Endothelial cell (in vitro differentiated cells): ENCODE results near the gene CNKSR1. TPM values are rescaled to one million over a fixed set of nuclear protein-coding genes. Genes with fewer than 3 reads are reported as not detected.

ENCODE experiments used
- DNase-seq: peaks from one replicate; pipeline ENCODE4 v3.0.0; 2021; ENCODE audit warnings: low spot score
- H3K27ac Mint-ChIP-seq: one replicate; pipeline ENCODE4 v1.8.0; 2021; ENCODE audit warnings: mixed read lengths, inconsistent platforms; ENCODE audit not compliant: unreplicated experiment
- H3K27me3 Mint-ChIP-seq: one replicate; pipeline ENCODE4 v1.8.0; 2021; ENCODE audit warnings: mild to moderate bottlenecking, moderate library complexity, mixed read lengths, inconsistent platforms; ENCODE audit not compliant: unreplicated experiment
- H3K36me3 Mint-ChIP-seq: one replicate; pipeline ENCODE4 v1.8.0; 2021; ENCODE audit warnings: mild to moderate bottlenecking, low read depth, mixed read lengths, inconsistent platforms; ENCODE audit not compliant: unreplicated experiment
- H3K4me1 Mint-ChIP-seq: one replicate; pipeline ENCODE4 v1.8.0; 2021; ENCODE audit warnings: mild to moderate bottlenecking, mixed read lengths, inconsistent platforms; ENCODE audit not compliant: unreplicated experiment
- H3K4me3 Mint-ChIP-seq: one replicate; pipeline ENCODE4 v1.8.0; 2021; ENCODE audit warnings: mild to moderate bottlenecking, mixed read lengths, inconsistent platforms; ENCODE audit not compliant: unreplicated experiment
- H3K9me3 Mint-ChIP-seq: one replicate; pipeline ENCODE4 v1.8.0; 2021; ENCODE audit warnings: mixed read lengths, inconsistent platforms; ENCODE audit not compliant: unreplicated experiment
- CTCF ChIP-seq: fragments of 200-600 bp; sonication (generic); IDR thresholded peaks from one replicate; pipeline ENCODE4 v1.5.0; 2021; ENCODE audit warnings: antibody characterized with exemption; ENCODE audit not compliant: unreplicated experiment
- total RNA-seq: library from RNA; stranded (reverse); fragmentation: NEBNext Ultra II Directional; extraction: Animal tissue kit (Norgen Biotek cat#: 25700); gene quantifications from one replicate; pipeline ENCODE4 v1.2.1, GENCODE V29; 2021; ENCODE audit not compliant: unreplicated experiment

Gene CNKSR1
- total RNA-seq, 1 donor from 2014 or later, result 10.0 TPM

- peaks cover 2% of the 10 kb centered on the region for H3K27me3 Mint-ChIP-seq
- peaks cover 3% of the 10 kb centered on the region for H3K4me1 Mint-ChIP-seq
- no peak overlapping the region for H3K27ac Mint-ChIP-seq
- H3K9me3 Mint-ChIP-seq, result no peaks in the 10 kb centered on the region
- H3K36me3 Mint-ChIP-seq, result no peaks in the 10 kb centered on the region
- H3K4me3 Mint-ChIP-seq, result no peak overlapping the region
- no peak for DNase-seq
- TF ChIP-seq CTCF, result no peak
Measured at GRCh38 chr1:26132834-26133167, 44.5 kb upstream of the CNKSR1 start.

- Mint-ChIP-seq H3K4me3 (no peak overlapping the region), H3K9me3 (no peaks in the 10 kb centered on the region), H3K36me3 (no peaks in the 10 kb centered on the region), H3K4me1 (no peaks in the 10 kb centered on the region), H3K27me3 (no peaks in the 10 kb centered on the region), H3K27ac (no peak overlapping the region)
- DNase-seq, result no peak
- TF ChIP-seq CTCF, result no peak
Measured at GRCh38 chr1:26134466-26134865, 42.8 kb upstream of the CNKSR1 start.

GRCh38 chr1:26138974-26139558 lies 38.2 kb upstream of the CNKSR1 start:
- no peak overlapping the region for H3K27ac Mint-ChIP-seq
- H3K4me3 Mint-ChIP-seq, result no peak overlapping the region
- H3K9me3 Mint-ChIP-seq, result no peaks in the 10 kb centered on the region
- no peaks in the 10 kb centered on the region for H3K27me3 Mint-ChIP-seq
- H3K4me1 Mint-ChIP-seq, result no peaks in the 10 kb centered on the region
- H3K36me3 Mint-ChIP-seq, result no peaks in the 10 kb centered on the region
- no peak for DNase-seq
- TF ChIP-seq CTCF, result no peak

GRCh38 chr1:26142159-26142558 lies 35.1 kb upstream of the CNKSR1 start:
- H3K4me3 Mint-ChIP-seq, result no peak overlapping the region
- no peak for DNase-seq
- no peaks in the 10 kb centered on the region for H3K9me3 Mint-ChIP-seq
- H3K27me3 Mint-ChIP-seq, result peaks cover under 1% of the 10 kb centered on the region
- H3K36me3 Mint-ChIP-seq, result no peaks in the 10 kb centered on the region
- no peak overlapping the region for H3K27ac Mint-ChIP-seq
- no peak for TF ChIP-seq CTCF
- no peaks in the 10 kb centered on the region for H3K4me1 Mint-ChIP-seq

- Mint-ChIP-seq H3K36me3 (no peaks in the 10 kb centered on the region), H3K27ac (no peak overlapping the region), H3K4me3 (no peak overlapping the region), H3K4me1 (no peaks in the 10 kb centered on the region), H3K9me3 (no peaks in the 10 kb centered on the region), H3K27me3 (peaks cover 7% of the 10 kb centered on the region)
- TF ChIP-seq CTCF, result peak; percentile 59
- DNase-seq, result peak; percentile 81
Measured at GRCh38 chr1:26145041-26145959, 32.0 kb upstream of the CNKSR1 start.
